ENCODE measurements around the gene MCFD2. TPM values are rescaled to one million over a fixed set of nuclear protein-coding genes. Genes with fewer than 3 reads are reported as not detected.
"Not testable (repeated sequence)": the region's sequence is repeated elsewhere in the genome, so short reads cannot be mapped to it uniquely, and the experiment has no call there.

MCFD2 gene
- total and polyA plus RNA-seq, 12 donors = 29.6 to 695 (median 304) TPM

GRCh38 chr2:46878886-46879285, 36.7 kb downstream of the MCFD2 start:
- intact Hi-C loops (cut with DNase I) = no loop called here
- peak in 5 of 7 donors; percentile 35 to 80 (median 55) for DNase-seq
- H3K36me3 ChIP-seq (replicated peaks in 1 of 2) = no peaks in the 10 kb centered on the region
- no peaks in the 10 kb centered on the region for H3K27me3 ChIP-seq
- H3K27ac ChIP-seq = peak overlapping the region in 1 of 5 donors; percentile 81
- TF ChIP-seq POLR2A (IDR thresholded peaks at IDR 0.05) = no peak
- no peak for TF ChIP-seq CTCF (IDR thresholded peaks at IDR 0.05)
- no peak overlapping the region for H3K4me3 ChIP-seq
- 60 to 65% (median 63%) methylated on average over 7 to 8 of the region's 8 CpGs for WGBS, 4 donors
- H3K4me1 ChIP-seq (replicated peaks in 1 of 2) = peaks cover 11 to 38% of the 10 kb centered on the region in 2 donors
- no peaks in the 10 kb centered on the region for H3K9me3 ChIP-seq (replicated peaks in 1 of 3)

GRCh38 chr2:46878240-46878877, 37.2 kb downstream of the MCFD2 start:
- Histone ChIP-seq H3K27me3 (no peaks in the 10 kb centered on the region), H3K27ac (peak overlapping the region in 1 of 5 donors; percentile 81), H3K4me1 (replicated peaks in 1 of 2) (peaks cover 16 to 43% of the 10 kb centered on the region in 2 donors)

GRCh38 chr2:46877619-46878113, 37.9 kb downstream of the MCFD2 start:
- intact Hi-C loops (cut with DNase I) = no loop called here
- peak overlapping the region in 2 of 5 donors; percentile 19 to 81 for H3K27ac ChIP-seq
- no peaks in the 10 kb centered on the region for H3K9me3 ChIP-seq (replicated peaks in 1 of 3)
- H3K4me1 ChIP-seq (replicated peaks in 1 of 2) = peaks cover 19 to 47% of the 10 kb centered on the region in 2 donors
- H3K27me3 ChIP-seq = no peaks in the 10 kb centered on the region
- peak in 1 of 7 donors; percentile 11 for DNase-seq
- no peak overlapping the region for H3K4me3 ChIP-seq
- H3K36me3 ChIP-seq (replicated peaks in 1 of 2) = no peaks in the 10 kb centered on the region
- no peak for TF ChIP-seq POLR2A (IDR thresholded peaks at IDR 0.05)
- TF ChIP-seq CTCF (IDR thresholded peaks at IDR 0.05) = no peak
- 89 to 93% (median 91%) methylated on average over 5 of the region's 5 CpGs for WGBS, 4 donors

More at GRCh38 chr2:46878240-46878877, 37.2 kb downstream of the MCFD2 start:
- Histone ChIP-seq H3K9me3 (replicated peaks in 1 of 3) (no peaks in the 10 kb centered on the region), H3K36me3 (replicated peaks in 1 of 2) (no peaks in the 10 kb centered on the region), H3K4me3 (no peak overlapping the region)
- 87 to 94% (median 93%) methylated on average over 5 of the region's 5 CpGs for WGBS, 4 donors
- TF ChIP-seq CTCF (IDR thresholded peaks at IDR 0.05) (no peak), POLR2A (IDR thresholded peaks at IDR 0.05) (no peak)
- DNase-seq = peak in 1 of 7 donors; percentile 3
- intact Hi-C loops (cut with DNase I) = no loop called here

GRCh38 chr2:46876741-46877384, 38.7 kb downstream of the MCFD2 start:
- TF ChIP-seq CTCF (IDR thresholded peaks at IDR 0.05) = peak; percentile 21 to 74 (median 54)
- TF ChIP-seq POLR2A (IDR thresholded peaks at IDR 0.05) = no peak
- WGBS, 4 donors = 28 to 33% (median 32%) methylated on average over 11 of the region's 11 CpGs
- peaks cover 19 to 47% of the 10 kb centered on the region in 2 donors for H3K4me1 ChIP-seq (replicated peaks in 1 of 2)
- intact Hi-C loops (cut with DNase I) = no loop called here
- H3K36me3 ChIP-seq (replicated peaks in 1 of 2) = no peaks in the 10 kb centered on the region
- peak; percentile 48 to 80 (median 75) for DNase-seq
- H3K27me3 ChIP-seq = no peaks in the 10 kb centered on the region
- peak overlapping the region; percentile 1 to 81 (median 26) for H3K27ac ChIP-seq
- H3K4me3 ChIP-seq = no peak overlapping the region
- H3K9me3 ChIP-seq (replicated peaks in 1 of 3) = no peaks in the 10 kb centered on the region

GRCh38 chr2:46875962-46876689, 39.5 kb downstream of the MCFD2 start:
- H3K36me3 ChIP-seq (replicated peaks in 1 of 2); H3K27me3 ChIP-seq; H3K9me3 ChIP-seq (replicated peaks in 1 of 3); intact Hi-C loops (cut with DNase I); H3K4me3 ChIP-seq: not testable (repeated sequence)
- peak in 3 of 7 donors; percentile 9 to 57 (median 41) for DNase-seq
- WGBS, 4 donors = 49 to 79% (median 63%) methylated on average over 3 to 5 of the region's 5 CpGs
- Histone ChIP-seq H3K4me1 (replicated peaks in 1 of 2) (peaks cover 19 to 43% of the 10 kb centered on the region in 2 donors), H3K27ac (peak overlapping the region; percentile 1 to 81 (median 26))

Measured in adrenal gland (tissue), 12 donors.